H9 (cell line): ENCODE measurements around the gene DCTN5. TPM values are rescaled to one million over a fixed set of nuclear protein-coding genes. Genes with fewer than 3 reads are reported as not detected.

Source experiments
- DNase-seq: peaks from one replicate; pipeline ENCODE4 v3.0.0-alpha.2; 2017
- H2AFZ ChIP-seq: one replicate; pipeline ENCODE4 v1.6.1; 2013; ENCODE audit warnings: mild to moderate bottlenecking, low read length, control low read depth, moderate library complexity
- H2AK5ac ChIP-seq: 2 replicates; pipeline ENCODE4 v1.6.1; 2013; ENCODE audit warnings: low read length, control low read depth, mixed read lengths; ENCODE audit not compliant: insufficient read length
- H2BK120ac ChIP-seq: one replicate; pipeline ENCODE4 v1.6.1; 2013; ENCODE audit warnings: low read depth, mild to moderate bottlenecking, low read length, control low read depth, inconsistent platforms; ENCODE audit not compliant: poor library complexity, severe bottlenecking
- H2BK12ac ChIP-seq: 2 replicates; pipeline ENCODE4 v1.6.1; 2013; ENCODE audit warnings: low read length, control low read depth, mixed read lengths, low read depth; ENCODE audit not compliant: insufficient read length
- H2BK15ac ChIP-seq: 2 replicates; pipeline ENCODE4 v1.6.1; 2013; ENCODE audit warnings: low read depth, low read length, control low read depth
- H2BK20ac ChIP-seq: one replicate; pipeline ENCODE4 v1.6.1; 2013; ENCODE audit warnings: low read depth, mild to moderate bottlenecking, low read length, control low read depth, inconsistent platforms; ENCODE audit not compliant: poor library complexity, severe bottlenecking
- H2BK5ac ChIP-seq: 2 replicates; pipeline ENCODE4 v1.6.1; 2013; ENCODE audit warnings: low read length, control low read depth, mixed read lengths; ENCODE audit not compliant: insufficient read length
- H3K14ac ChIP-seq: 2 replicates; pipeline ENCODE4 v1.6.1; 2013; ENCODE audit warnings: low read length, control low read depth; ENCODE audit not compliant: insufficient read depth
- H3K18ac ChIP-seq: 2 replicates; pipeline ENCODE4 v1.6.1; 2013; ENCODE audit warnings: low read depth, mild to moderate bottlenecking, mixed read lengths, low read length, control low read depth; ENCODE audit not compliant: insufficient read length
- H3K23ac ChIP-seq: 2 replicates; pipeline ENCODE4 v1.6.1; 2013; ENCODE audit warnings: low read length, control low read depth, mixed read lengths, low read depth; ENCODE audit not compliant: insufficient read length
- H3K23me2 ChIP-seq: 2 replicates; pipeline ENCODE4 v1.6.1; 2013; ENCODE audit warnings: low read depth, mild to moderate bottlenecking, mixed read lengths, low read length, control low read depth; ENCODE audit not compliant: insufficient read length, poor library complexity, severe bottlenecking
- H3K27ac ChIP-seq: 2 replicates; pipeline ENCODE4 v1.5.1; 2013; ENCODE audit warnings: low read length, control low read depth, mixed read lengths, low read depth; ENCODE audit not compliant: insufficient read length
- H3K27me3 ChIP-seq: 2 replicates; pipeline ENCODE4 v1.6.1; 2013; ENCODE audit warnings: low read length, control low read depth, inconsistent platforms; ENCODE audit not compliant: insufficient read depth
- H3K4ac ChIP-seq: 2 replicates; pipeline ENCODE4 v1.6.1; 2013; ENCODE audit warnings: low read depth, mild to moderate bottlenecking, control low read depth, inconsistent platforms, low read length, moderate library complexity
- H3K4me1 ChIP-seq: 2 replicates; pipeline ENCODE4 v1.6.1; 2013; ENCODE audit warnings: low read length, control low read depth, inconsistent platforms; ENCODE audit not compliant: insufficient read depth
- H3K4me2 ChIP-seq: 2 replicates; pipeline ENCODE4 v1.6.1; 2013; ENCODE audit warnings: low read length, control low read depth, mixed read lengths; ENCODE audit not compliant: insufficient read length, insufficient read depth
- H3K56ac ChIP-seq: 2 replicates; pipeline ENCODE4 v1.6.1; 2013; ENCODE audit warnings: low read depth, mild to moderate bottlenecking, mixed read lengths, low read length, control low read depth; ENCODE audit not compliant: insufficient read length
- H3K79me1 ChIP-seq: 2 replicates; pipeline ENCODE4 v1.6.1; 2013; ENCODE audit warnings: low read depth, mild to moderate bottlenecking, moderate library complexity, low read length, control low read depth, inconsistent platforms; ENCODE audit not compliant: insufficient read depth, poor library complexity, severe bottlenecking
- H3K79me2 ChIP-seq: 2 replicates; pipeline ENCODE4 v1.6.1; 2013; ENCODE audit warnings: low read length, control low read depth, inconsistent platforms; ENCODE audit not compliant: insufficient read depth
- H3K9ac ChIP-seq: 2 replicates; pipeline ENCODE4 v1.6.1; 2013; ENCODE audit warnings: low read length, control low read depth, mixed read lengths; ENCODE audit not compliant: insufficient read length; ENCODE audit errors: extremely low read depth
- H3K9me3 ChIP-seq: one replicate; pipeline ENCODE4 v1.6.1; 2013; ENCODE audit warnings: low read depth, low read length, inconsistent platforms; ENCODE audit not compliant: control insufficient read depth
- H3T11ph ChIP-seq: one replicate; pipeline ENCODE4 v1.6.1; 2013; ENCODE audit warnings: mild to moderate bottlenecking, low read length, control low read depth, inconsistent platforms
- H4K20me1 ChIP-seq: one replicate; pipeline ENCODE4 v1.6.1; 2013; ENCODE audit not compliant: control insufficient read depth, insufficient read length, insufficient read depth
- H4K5ac ChIP-seq: 2 replicates; pipeline ENCODE4 v1.6.1; 2013; ENCODE audit warnings: low read depth, mild to moderate bottlenecking, mixed read lengths, low read length, control low read depth; ENCODE audit not compliant: insufficient read length
- H4K8ac ChIP-seq: replicated peaks from 2 replicates; pipeline ENCODE4 v1.6.1; 2013; ENCODE audit warnings: low read length, control low read depth, mixed read lengths, low read depth; ENCODE audit not compliant: insufficient read length
- H4K91ac ChIP-seq: 2 replicates; pipeline ENCODE4 v1.6.1; 2013; ENCODE audit warnings: low read depth, mild to moderate bottlenecking, moderate library complexity, mixed read lengths, low read length, control low read depth; ENCODE audit not compliant: insufficient read length
- H3K27ac Mint-ChIP-seq, 3 experiments: 2 replicates in 2 of 3; 3 replicates in 1 of 3; pipeline ENCODE4 v1.8.0; 2020 to 2021; ENCODE audit warnings: mixed read lengths in 3 of 3, mild to moderate bottlenecking in 1 of 3, moderate library complexity in 1 of 3
- H3K27me3 Mint-ChIP-seq: 2 replicates; pipeline ENCODE4 v1.8.0; 2021; ENCODE audit warnings: low read depth, mild to moderate bottlenecking, moderate library complexity, mixed read lengths
- H3K36me3 Mint-ChIP-seq, 3 experiments: 2 replicates in 2 of 3; 3 replicates in 1 of 3; pipeline ENCODE4 v1.8.0; 2020 to 2021; ENCODE audit warnings: low read depth in 3 of 3, mixed read lengths in 3 of 3; ENCODE audit not compliant: insufficient read depth in 1 of 3
- H3K4me1 Mint-ChIP-seq, 2 experiments: 2 replicates each; pipeline ENCODE4 v1.8.0; 2020; ENCODE audit warnings: mixed read lengths in 2 of 2
- H3K4me3 Mint-ChIP-seq, 2 experiments: 2 replicates in 1 of 2; 3 replicates in 1 of 2; pipeline ENCODE4 v1.8.0; 2020 to 2021; ENCODE audit warnings: mild to moderate bottlenecking in 2 of 2, mixed read lengths in 2 of 2, moderate library complexity in 1 of 2
- H3K9me3 Mint-ChIP-seq, 2 experiments: 2 replicates in 1 of 2; 3 replicates in 1 of 2; pipeline ENCODE4 v1.8.0; 2020; ENCODE audit warnings: mild to moderate bottlenecking in 2 of 2, mixed read lengths in 2 of 2, moderate library complexity in 1 of 2
- CTCF ChIP-seq: fragments of 200-600 bp; sonication (generic); conservative IDR thresholded peaks from 3 replicates; pipeline ENCODE4 v1.8.0; 2021; ENCODE audit warnings: antibody characterized with exemption, mild to moderate bottlenecking
- WGBS: extraction: QIAGEN DNeasy Blood & Tissue Kit; methylation state at CpG from one replicate; pipeline ENCODE4 v1.1.7; 2013; ENCODE audit warnings: missing lambda C conversion rate, low lambda C conversion rate, mixed read lengths; ENCODE audit not compliant: insufficient read length; ENCODE audit errors: extremely low coverage; 5-methylcytosine and 5-hydroxymethylcytosine counted together
- total RNA-seq: library from RNA; stranded (reverse); gene quantifications from 2 replicates; pipeline ENCODE4 v1.2.1, GENCODE V29; 2021

DCTN5 gene
- total RNA-seq, 1 experiment from 2014 or later: 114 TPM

DNA sequence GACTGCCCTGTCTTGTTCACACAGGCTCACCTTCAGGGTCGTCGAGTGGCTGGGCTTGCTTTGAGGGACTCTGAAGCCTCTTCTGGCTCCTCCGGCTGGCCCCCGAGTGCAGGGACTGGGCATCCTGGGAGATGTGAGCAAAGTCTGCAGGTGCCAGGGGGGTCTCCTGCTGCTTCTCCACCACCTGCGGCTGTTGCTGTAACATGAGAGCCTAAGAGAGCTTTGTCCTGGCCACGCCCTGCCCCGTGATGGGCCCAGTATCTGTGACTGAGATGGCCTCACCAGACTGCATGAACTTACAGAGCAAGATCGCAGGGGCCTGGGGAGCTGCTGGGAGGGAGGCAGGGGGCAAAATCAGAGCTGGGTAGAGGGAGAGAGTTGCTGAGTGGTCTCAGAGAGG is 59.2 kb downstream of the DCTN5 start:
- H4K5ac ChIP-seq: no peak overlapping the region
- H3K4me1 Mint-ChIP-seq: peaks cover 11 to 13% of the 10 kb centered on the region in 2 experiments
- H3K23ac ChIP-seq: no peak overlapping the region
- H3T11ph ChIP-seq: no peak overlapping the region
- H2AK5ac ChIP-seq: no peak overlapping the region
- no peak for TF ChIP-seq CTCF
- no CpG with 5 or more reads among the region's 8 CpGs for WGBS
- no peak overlapping the region for H2BK120ac ChIP-seq
- no peak overlapping the region for H2AFZ ChIP-seq
- H3K27me3 Mint-ChIP-seq: peaks cover 9% of the 10 kb centered on the region
- no peaks in the 10 kb centered on the region for H3K23me2 ChIP-seq
- no peaks in the 10 kb centered on the region for H3K79me1 ChIP-seq
- peak overlapping the region; percentile 9 for H3K4me2 ChIP-seq
- H3K27ac Mint-ChIP-seq: peak overlapping the region; percentile 33 to 95 (median 69); a peak in 3 of 7 replicates
- no peak overlapping the region for H3K27ac ChIP-seq
- H3K9ac ChIP-seq: no peak overlapping the region
- no peak overlapping the region for H4K8ac ChIP-seq
- H3K27me3 ChIP-seq: no peaks in the 10 kb centered on the region
- H2BK12ac ChIP-seq: no peak overlapping the region
- H2BK20ac ChIP-seq: no peak overlapping the region
- peak overlapping the region; percentile 45 for H3K18ac ChIP-seq
- H4K91ac ChIP-seq: no peak overlapping the region
- no peak overlapping the region for H3K14ac ChIP-seq
- H3K9me3 ChIP-seq: no peaks in the 10 kb centered on the region
- H3K4ac ChIP-seq: no peak overlapping the region
- peaks cover 5 to 8% of the 10 kb centered on the region in 2 experiments for H3K9me3 Mint-ChIP-seq
- H3K56ac ChIP-seq: no peak overlapping the region
- DNase-seq: peak; percentile 81
- H3K79me2 ChIP-seq: no peaks in the 10 kb centered on the region
- peaks cover 4 to 12% (median 4%) of the 10 kb centered on the region in 3 experiments for H3K36me3 Mint-ChIP-seq
- H4K20me1 ChIP-seq: no peaks in the 10 kb centered on the region
- no peak overlapping the region for H2BK5ac ChIP-seq
- H3K4me3 Mint-ChIP-seq: peak overlapping the region in 1 of 2 experiments; percentile 35; a peak in 1 of 5 replicates
- H3K4me1 ChIP-seq: no peaks in the 10 kb centered on the region
- H2BK15ac ChIP-seq: no peak overlapping the region
